ENCODE measurements around the gene UBE2Q1. TPM values are rescaled to one million over a fixed set of nuclear protein-coding genes. Genes with fewer than 3 reads are reported as not detected.

The UBE2Q1 gene
- total and polyA plus RNA-seq, 2 donors from 2014 or later, result 72.3 to 77.6 TPM

- TF ChIP-seq CTCF (IDR thresholded peaks at IDR 0.05; ENCODE audit: borderline replicate concordance, extremely low read depth, insufficient read depth), result no peak
- H3K9me3 ChIP-seq (ENCODE audit: control insufficient read depth in 2 of 3, insufficient read depth in 1 of 3, low read length in 3 of 3), result no peaks in the 10 kb centered on the region
- no peak for FAIRE-seq
- no peak overlapping the region for H3K27ac ChIP-seq (ENCODE audit: low read depth in 2 of 2, low read length in 2 of 2)
- H3K27me3 ChIP-seq (ENCODE audit: control insufficient read depth, insufficient read depth, low read length), result no peaks in the 10 kb centered on the region
- DNase-seq, result no peak
- H3K4me1 ChIP-seq (ENCODE audit: control insufficient read depth in 2 of 3, insufficient read depth in 2 of 3, low read depth in 1 of 3, low read length in 3 of 3), result no peaks in the 10 kb centered on the region
- H3K4me3 ChIP-seq (ENCODE audit: low read length in 3 of 3), result no peak overlapping the region
- intact Hi-C loops (cut with DNase I), result no loop called here
- H3K9ac ChIP-seq (ENCODE audit: low read length in 3 of 3), result no peak overlapping the region
- peaks cover 28 to 89% (median 73%) of the 10 kb centered on the region in 3 donors for H3K36me3 ChIP-seq (ENCODE audit: control insufficient read depth in 2 of 3, insufficient read depth in 3 of 3, low read length in 3 of 3)
These were observed 34.9 kb upstream of the UBE2Q1 start for GRCh38 chr1:154593390-154593789.

- H3K27ac ChIP-seq (ENCODE audit: low read depth in 2 of 2, low read length in 2 of 2), result no peak overlapping the region
- no peaks in the 10 kb centered on the region for H3K27me3 ChIP-seq (ENCODE audit: control insufficient read depth, insufficient read depth, low read length)
- intact Hi-C loops (cut with DNase I), result no loop called here
- no peak overlapping the region for H3K9ac ChIP-seq (ENCODE audit: low read length in 3 of 3)
- H3K4me3 ChIP-seq (ENCODE audit: low read length in 3 of 3), result no peak overlapping the region
- DNase-seq (no peak), FAIRE-seq (no peak)
- no peaks in the 10 kb centered on the region for H3K9me3 ChIP-seq (ENCODE audit: control insufficient read depth in 2 of 3, insufficient read depth in 1 of 3, low read length in 3 of 3)
- peaks cover 27 to 90% (median 73%) of the 10 kb centered on the region in 3 donors for H3K36me3 ChIP-seq (ENCODE audit: control insufficient read depth in 2 of 3, insufficient read depth in 3 of 3, low read length in 3 of 3)
- no peak for TF ChIP-seq CTCF (IDR thresholded peaks at IDR 0.05; ENCODE audit: borderline replicate concordance, extremely low read depth, insufficient read depth)
- no peaks in the 10 kb centered on the region for H3K4me1 ChIP-seq (ENCODE audit: control insufficient read depth in 2 of 3, insufficient read depth in 2 of 3, low read depth in 1 of 3, low read length in 3 of 3)
These were observed 32.7 kb upstream of the UBE2Q1 start for GRCh38 chr1:154591206-154591605.

- Histone ChIP-seq H3K27ac (ENCODE audit: low read depth in 2 of 2, low read length in 2 of 2) (no peak overlapping the region), H3K4me1 (ENCODE audit: control insufficient read depth in 2 of 3, insufficient read depth in 2 of 3, low read depth in 1 of 3, low read length in 3 of 3) (no peaks in the 10 kb centered on the region), H3K36me3 (ENCODE audit: control insufficient read depth in 2 of 3, insufficient read depth in 3 of 3, low read length in 3 of 3) (peaks cover 26 to 90% (median 75%) of the 10 kb centered on the region in 3 donors), H3K9ac (ENCODE audit: low read length in 3 of 3) (no peak overlapping the region), H3K4me3 (ENCODE audit: low read length in 3 of 3) (no peak overlapping the region), H3K9me3 (ENCODE audit: control insufficient read depth in 2 of 3, insufficient read depth in 1 of 3, low read length in 3 of 3) (no peaks in the 10 kb centered on the region), H3K27me3 (ENCODE audit: control insufficient read depth, insufficient read depth, low read length) (no peaks in the 10 kb centered on the region)
- intact Hi-C loops (cut with DNase I), result no loop called here
- TF ChIP-seq CTCF (IDR thresholded peaks at IDR 0.05; ENCODE audit: borderline replicate concordance, extremely low read depth, insufficient read depth), result no peak
- FAIRE-seq (no peak), DNase-seq (no peak)
These were observed 32.3 kb upstream of the UBE2Q1 start for GRCh38 chr1:154590756-154591155.

GRCh38 chr1:154589780-154590179 lies 31.3 kb upstream of the UBE2Q1 start:
- no peak for FAIRE-seq
- H3K36me3 ChIP-seq (ENCODE audit: control insufficient read depth in 2 of 3, insufficient read depth in 3 of 3, low read length in 3 of 3), result peaks cover 31 to 93% (median 77%) of the 10 kb centered on the region in 3 donors
- H3K4me3 ChIP-seq (ENCODE audit: low read length in 3 of 3), result no peak overlapping the region
- TF ChIP-seq CTCF (IDR thresholded peaks at IDR 0.05; ENCODE audit: borderline replicate concordance, extremely low read depth, insufficient read depth), result no peak
- no peaks in the 10 kb centered on the region for H3K27me3 ChIP-seq (ENCODE audit: control insufficient read depth, insufficient read depth, low read length)
- no peaks in the 10 kb centered on the region for H3K9me3 ChIP-seq (ENCODE audit: control insufficient read depth in 2 of 3, insufficient read depth in 1 of 3, low read length in 3 of 3)
- H3K4me1 ChIP-seq (ENCODE audit: control insufficient read depth in 2 of 3, insufficient read depth in 2 of 3, low read depth in 1 of 3, low read length in 3 of 3), result no peaks in the 10 kb centered on the region
- intact Hi-C loops (cut with DNase I), result no loop called here
- no peak overlapping the region for H3K9ac ChIP-seq (ENCODE audit: low read length in 3 of 3)
- no peak for DNase-seq
- H3K27ac ChIP-seq (ENCODE audit: low read depth in 2 of 2, low read length in 2 of 2), result no peak overlapping the region

Measured in kidney (tissue), 14 donors.